RWPE1 (cell line): ENCODE results near the gene SCN11A.

Experiments
- CTCF ChIA-PET: fragments of 350-600 bp; sonication (Branson Sonifier 250); formaldehyde crosslinking; extraction: SDS; loops from one replicate; lab custom pipeline; 2021; lab: Yijun Ruan, JAX
- POLR2A ChIA-PET: fragments of 400-600 bp; formaldehyde crosslinking; extraction: SDS; loops from one replicate; lab custom pipeline; 2020; ENCODE audit warnings: antibody characterized with exemption; ENCODE audit not compliant: low non-redundant PET; lab: Yijun Ruan, JAX
- DNase-seq: peaks from one replicate; pipeline ENCODE4 v3.0.0; 2012; ENCODE audit warnings: low spot score
- H3K27ac ChIP-seq: fragments of 450-650 bp; 2 replicates; pipeline ENCODE4 v1.5.1; 2017
- TF ChIP-seq, protein P1 (sequence below): fragments of 450-650 bp; conservative IDR thresholded peaks from 2 replicates; pipeline ENCODE4 v1.5.1; 2017; ENCODE audit warnings: low read depth, mild to moderate bottlenecking

Gene SCN11A

GRCh38 chr3:39056151-39056550 is 4.4 kb upstream of the SCN11A start:
- CTCF ChIA-PET = no interaction called here
- no peak for DNase-seq
- H3K27ac ChIP-seq = no peak overlapping the region
- TF ChIP-seq, protein P1, sequence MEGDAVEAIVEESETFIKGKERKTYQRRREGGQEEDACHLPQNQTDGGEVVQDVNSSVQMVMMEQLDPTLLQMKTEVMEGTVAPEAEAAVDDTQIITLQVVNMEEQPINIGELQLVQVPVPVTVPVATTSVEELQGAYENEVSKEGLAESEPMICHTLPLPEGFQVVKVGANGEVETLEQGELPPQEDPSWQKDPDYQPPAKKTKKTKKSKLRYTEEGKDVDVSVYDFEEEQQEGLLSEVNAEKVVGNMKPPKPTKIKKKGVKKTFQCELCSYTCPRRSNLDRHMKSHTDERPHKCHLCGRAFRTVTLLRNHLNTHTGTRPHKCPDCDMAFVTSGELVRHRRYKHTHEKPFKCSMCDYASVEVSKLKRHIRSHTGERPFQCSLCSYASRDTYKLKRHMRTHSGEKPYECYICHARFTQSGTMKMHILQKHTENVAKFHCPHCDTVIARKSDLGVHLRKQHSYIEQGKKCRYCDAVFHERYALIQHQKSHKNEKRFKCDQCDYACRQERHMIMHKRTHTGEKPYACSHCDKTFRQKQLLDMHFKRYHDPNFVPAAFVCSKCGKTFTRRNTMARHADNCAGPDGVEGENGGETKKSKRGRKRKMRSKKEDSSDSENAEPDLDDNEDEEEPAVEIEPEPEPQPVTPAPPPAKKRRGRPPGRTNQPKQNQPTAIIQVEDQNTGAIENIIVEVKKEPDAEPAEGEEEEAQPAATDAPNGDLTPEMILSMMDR = no peak
- POLR2A ChIA-PET = no interaction called here

DNA sequence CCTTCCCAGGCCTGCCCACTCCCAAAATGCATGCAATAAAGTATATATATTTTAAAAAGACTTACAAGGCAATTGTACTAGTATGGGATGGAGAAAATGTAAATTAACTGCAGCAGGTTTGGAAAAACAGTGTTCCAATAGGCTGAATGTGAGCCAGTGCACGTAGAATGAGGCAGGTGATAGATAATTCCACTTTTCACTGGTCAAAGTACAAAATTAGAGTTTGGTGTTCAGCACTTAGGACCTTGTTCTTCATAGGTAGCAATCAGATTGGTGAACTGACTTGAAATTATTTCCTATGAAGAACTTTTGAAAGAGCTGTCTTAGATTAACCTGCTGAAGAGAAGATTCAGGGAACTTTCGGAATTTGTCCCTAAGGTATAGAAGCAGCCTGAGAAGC is 2.0 kb upstream of the SCN11A start:
- POLR2A ChIA-PET = no interaction called here
- CTCF ChIA-PET = no interaction called here
- DNase-seq = no peak
- TF ChIP-seq, protein P1 = no peak
- no peak overlapping the region for H3K27ac ChIP-seq

GRCh38 chr3:39052583-39052982 is 839 bp upstream of the SCN11A start:
- ChIA-PET POLR2A (no interaction called here), CTCF (no interaction called here)
- peak overlapping the region; percentile 75 for H3K27ac ChIP-seq
- no peak for DNase-seq
- TF ChIP-seq, protein P1 = no peak

- no peak for DNase-seq
- TF ChIP-seq, protein P1 = no peak
- H3K27ac ChIP-seq = no peak overlapping the region
- POLR2A ChIA-PET = no interaction called here
- CTCF ChIA-PET = no interaction called here
These were observed 1.7 kb downstream of the SCN11A start for GRCh38 chr3:39050029-39050428.

- no peak overlapping the region for H3K27ac ChIP-seq
These were observed 13.6 kb downstream of the SCN11A start for GRCh38 chr3:39038165-39038564.

GRCh38 chr3:39029556-39029955 is 22.2 kb downstream of the SCN11A start:
- TF ChIP-seq, protein P1 = no peak
- POLR2A ChIA-PET = no interaction called here
- DNase-seq = no peak
- CTCF ChIA-PET = interaction anchor here (0.6 to 0.7 kb wide), 2 partner anchors 314 to 576 kb away, joined by 3 read pairs; no protein-coding TSS in a partner anchor
- H3K27ac ChIP-seq = no peak overlapping the region

More at GRCh38 chr3:39038165-39038564, 13.6 kb downstream of the SCN11A start:
- POLR2A ChIA-PET = no interaction called here
- TF ChIP-seq, protein P1 = no peak
- DNase-seq = no peak
- CTCF ChIA-PET = interaction anchor here (0.6 kb wide), 1 partner anchor 30 kb away, joined by 4 read pairs; no protein-coding TSS in a partner anchor
